K562 (cell line): ENCODE measurements around the gene CEP76. TPM values are rescaled to one million over a fixed set of nuclear protein-coding genes. Genes with fewer than 3 reads are reported as not detected.
"Not testable (repeated sequence)": the region's sequence is repeated elsewhere in the genome, so short reads cannot be mapped to it uniquely, and the experiment has no call there.

Source experiments
- ATAC-seq: fragments of 200-7000 bp; cut with Tn5 transposase; 3 replicates; pipeline ENCODE4 v1.9.1; 2020; ENCODE audit warnings: moderate library complexity
- BruUV-seq: library from RNA; stranded (reverse); fragments of 400-500 nt; replicated peaks from 2 replicates; lab custom pipeline; 2021; lab: Mats Ljungman, UMichigan
- CTCF ChIA-PET: fragments of 300-600 bp; formaldehyde crosslinking; extraction: SDS; loops from one replicate; lab custom pipeline; 2021; ENCODE audit warnings: low intra/inter-chr PET ratio; lab: Yijun Ruan, JAX
- POLR2A ChIA-PET: fragments of 300-600, 350-650 bp; sonication (Branson Sonifier 250); formaldehyde crosslinking; extraction: SDS; loops from one replicate; lab custom pipeline; 2021; ENCODE audit warnings: antibody characterized with exemption, inconsistent platforms; lab: Yijun Ruan, JAX
- DNase-seq, 4 experiments: peaks; one replicate each; pipeline versions ENCODE4 v3.0.0 to v3.0.0-alpha.2; 2011 to 2018; ENCODE audit warnings: low spot score in 3 of 4, mixed read lengths in 3 of 4; ENCODE audit errors: extremely low read depth in 1 of 4
- FAIRE-seq: peaks from 2 replicates; lab custom pipeline; 2011; peaks lifted over from hg19 to GRCh38; lab: Jason Lieb, UNC
- H2AFZ ChIP-seq: 2 replicates; pipeline ENCODE4 v1.6.0; 2011; ENCODE audit warnings: low read depth, low read length, control low read depth, inconsistent platforms
- H3K27ac ChIP-seq: fragments of 200-600 bp; 3 replicates; pipeline ENCODE4 v1.8.0; 2011; ENCODE audit warnings: low read depth, mild to moderate bottlenecking, control low read depth, inconsistent platforms, low read length, moderate library complexity, mixed read lengths; ENCODE audit errors: extremely low read depth
- H3K27me3 ChIP-seq, 2 experiments: fragments of 300-600 bp in 1 of 2; 2 replicates in 1 of 2; 3 replicates in 1 of 2; pipeline versions ENCODE4 v1.6.0 to v1.8.0; 2011; ENCODE audit warnings: inconsistent platforms in 2 of 2, low read length in 2 of 2, mild to moderate bottlenecking in 1 of 2, mixed read lengths in 1 of 2, moderate library complexity in 1 of 2; ENCODE audit not compliant: control insufficient read depth in 2 of 2, insufficient read depth in 2 of 2
- H3K36me3 ChIP-seq: fragments of 300-600 bp; 3 replicates; pipeline ENCODE4 v1.8.0; 2011; ENCODE audit warnings: mild to moderate bottlenecking, low read length, inconsistent platforms; ENCODE audit not compliant: control insufficient read depth, insufficient read depth
- H3K4me1 ChIP-seq, 2 experiments: fragments of 200-600 bp in 1 of 2; replicated peaks in 1 of 2; 2 replicates in 1 of 2; 3 replicates in 1 of 2; pipeline versions ENCODE4 v1.5.1 to v1.8.0; 2011; ENCODE audit warnings: inconsistent platforms in 2 of 2, low read length in 2 of 2, mild to moderate bottlenecking in 1 of 2, mixed read lengths in 1 of 2, moderate library complexity in 1 of 2; ENCODE audit not compliant: control insufficient read depth in 2 of 2, insufficient read depth in 2 of 2
- H3K4me2 ChIP-seq: 2 replicates; pipeline ENCODE4 v1.6.1; 2011; ENCODE audit warnings: low read length, control low read depth, inconsistent platforms, mixed read lengths; ENCODE audit not compliant: insufficient read depth
- H3K4me3 ChIP-seq: fragments of 200-600 bp; sonication (generic), shearing (Covaris generic); 2 replicates; pipeline ENCODE4 v1.5.1; 2016; ENCODE audit warnings: control low read depth, inconsistent platforms
- H3K79me2 ChIP-seq: fragments of 200-600 bp; 3 replicates; pipeline ENCODE4 v1.8.0; 2011; ENCODE audit warnings: low read length, inconsistent platforms; ENCODE audit not compliant: control insufficient read depth, insufficient read depth
- H3K9ac ChIP-seq, 2 experiments: 2 replicates each; pipeline versions ENCODE4 v1.6.0 to v1.6.1; 2011; ENCODE audit warnings: low read depth in 2 of 2, low read length in 2 of 2, control low read depth in 1 of 2, inconsistent platforms in 1 of 2, mild to moderate bottlenecking in 1 of 2, mixed read lengths in 1 of 2; ENCODE audit not compliant: insufficient read depth in 1 of 2
- H3K9me1 ChIP-seq: one replicate; pipeline ENCODE4 v1.6.0; 2011; ENCODE audit warnings: inconsistent platforms, mild to moderate bottlenecking, low read length, moderate library complexity; ENCODE audit not compliant: control insufficient read depth, insufficient read depth
- H3K9me3 ChIP-seq: replicated peaks from 2 replicates; pipeline ENCODE4 v1.5.1; 2011; ENCODE audit warnings: low read depth, low read length, inconsistent platforms; ENCODE audit not compliant: control insufficient read depth, insufficient read depth
- H4K20me1 ChIP-seq: replicated peaks from 2 replicates; pipeline ENCODE4 v1.6.1; 2011; ENCODE audit warnings: low read length, inconsistent platforms, mixed read lengths; ENCODE audit not compliant: control insufficient read depth, insufficient read depth
- BCOR ChIP-seq: fragments of 450-650 bp; IDR thresholded peaks from 2 replicates; pipeline ENCODE4 v1.6.1; 2016
- CEBPB ChIP-seq: fragments of 450-650 bp; IDR thresholded peaks from 2 replicates; pipeline ENCODE4 v1.6.1; 2016; ENCODE audit warnings: missing genetic modification characterization, missing compliant biosample characterization
- FOXA1 ChIP-seq: fragments of 450-650 bp; IDR thresholded peaks from 2 replicates; pipeline ENCODE4 v1.6.1; 2016; ENCODE audit warnings: mild to moderate bottlenecking, borderline replicate concordance
- RBM22 ChIP-seq: fragments of 200-400 bp; formaldehyde crosslinking; IDR thresholded peaks from 2 replicates; pipeline ENCODE4 v1.6.1; 2018; ENCODE audit warnings: low read length, low read depth; ENCODE audit not compliant: poor library complexity, severe bottlenecking
- RBM25 ChIP-seq: fragments of 200-400 bp; formaldehyde crosslinking; IDR thresholded peaks from 2 replicates; pipeline ENCODE4 v1.6.1; 2018; ENCODE audit warnings: low read length, low read depth, moderate library complexity; ENCODE audit not compliant: severe bottlenecking
- RHOXF2B ChIP-seq: fragments of 250-450 bp; sonication (Bioruptor Pico); conservative IDR thresholded peaks from 2 replicates; pipeline ENCODE4 v1.5.1; 2021
- TAL1 ChIP-seq: fragments of 450-650 bp; IDR thresholded peaks from 2 replicates; pipeline ENCODE4 v1.6.1; 2016; ENCODE audit warnings: mild to moderate bottlenecking
- ZNF146 ChIP-seq: IDR thresholded peaks from one replicate; pipeline ENCODE4 v1.6.1; 2018; ENCODE audit warnings: missing compliant biosample characterization; ENCODE audit not compliant: unreplicated experiment
- WGBS: fragments of 100-300 bp; shearing (Covaris generic); methylation state at CpG from one replicate; pipeline ENCODE4 v1.1.6; 2016; ENCODE audit warnings: low coverage, mixed read lengths; ENCODE audit not compliant: insufficient coverage; ENCODE audit errors: missing lambda C conversion rate; 5-methylcytosine and 5-hydroxymethylcytosine counted together
- in situ Hi-C: fragments of 300-500 bp; cut with MboI; formaldehyde crosslinking; loops from 4 replicates; pipeline ENCODE4 v1.15.0; 2018; ENCODE audit warnings: inconsistent platforms, mixed read lengths
- intact Hi-C: fragments of 100-400 bp; cut with micrococcal nuclease; formaldehyde crosslinking; loops from 2 replicates; pipeline ENCODE4 v1.14.2; 2022
- polyA plus RNA-seq, 8 experiments: library from polyadenylated mRNA; depleted of rRNA in 4 of 8; stranded (reverse) in 5 of 8; unstranded in 3 of 8; fragments of >200 nt; fragmentation: Nextera tagmentation in 2 of 8; fragmentation: Illumina TruSeq in 1 of 8; extraction: Ambion mirVana in 2 of 8; extraction: Trizol in 1 of 8; gene quantifications; 2 replicates each; pipeline versions ENCODE4 v1.2.1 to v1.2.3, GENCODE V29; 2011 to 2014; ENCODE audit warnings: inconsistent platforms in 1 of 8, missing spikeins in 1 of 8
- total RNA-seq, 7 experiments: library from RNA; depleted of rRNA in 6 of 7; stranded (reverse); fragments of >200 nt in 6 of 7; fragmentation: Illumina TruSeq in 2 of 7; extraction: Trizol in 2 of 7; gene quantifications; 2 replicates each; pipeline versions ENCODE4 v1.2.1 to v1.2.3, GENCODE V29; 2011 to 2021; ENCODE audit warnings: low replicate concordance in 1 of 7
- TF ChIP-seq, protein P1 (sequence below), 2 experiments: fragments of 450-650 bp; formaldehyde crosslinking in 1 of 2; IDR thresholded peaks; 2 replicates each; pipeline versions ENCODE4 v1.4.0 to v1.6.1; 2014 to 2020; ENCODE audit warnings: mild to moderate bottlenecking in 2 of 2, borderline replicate concordance in 1 of 2, low read depth in 1 of 2

The CEP76 gene
- total and polyA plus RNA-seq, 9 of the 15 experiments (the other 6 are each of a cell fraction or from before 2014, with no cell fraction given), result 5.3 to 27.3 (median 19.3) TPM

DNA sequence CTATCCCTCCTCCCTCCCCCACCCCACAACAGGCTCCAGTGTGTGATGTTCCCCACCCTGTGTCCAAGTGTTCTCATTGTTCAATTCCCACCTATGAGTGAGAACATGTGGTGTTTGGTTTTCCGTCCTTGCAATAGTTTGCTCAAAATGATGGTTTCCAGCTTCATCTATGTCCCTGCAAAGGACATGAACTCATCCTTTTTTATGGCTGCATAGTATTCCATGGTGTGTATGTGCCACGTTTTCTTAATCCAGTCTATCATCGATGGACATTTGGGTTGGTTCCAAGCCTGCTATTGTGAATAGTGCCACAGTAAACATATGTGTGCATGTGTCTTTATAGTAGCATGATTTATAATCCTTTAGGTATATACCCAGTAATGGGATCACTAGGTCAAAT lies 75.3 kb downstream of the CEP76 start:
- CTCF ChIA-PET, BruUV-seq, H3K36me3 ChIP-seq, ATAC-seq, H2AFZ ChIP-seq, H3K4me1 ChIP-seq, H3K9me3 ChIP-seq, in situ Hi-C loops, H3K27me3 ChIP-seq, H3K9ac ChIP-seq, H3K27ac ChIP-seq, H3K4me3 ChIP-seq, intact Hi-C loops, H3K79me2 ChIP-seq, H3K9me1 ChIP-seq, H3K4me2 ChIP-seq, H4K20me1 ChIP-seq, FAIRE-seq, DNase-seq: not testable (repeated sequence)
- peak; percentile 26 for TF ChIP-seq RBM25
- peak; percentile 85 for TF ChIP-seq ZNF146
- peak; percentile 36; the same call in 1 of the 2 replicates for TF ChIP-seq BCOR
- POLR2A ChIA-PET, result interaction anchor here (1.2 kb wide), 1 partner anchor 13 kb away, joined by 3 read pairs; no protein-coding TSS in a partner anchor
- whole genome bisulfite sequencing, result 93% methylated on average over 2 of the region's 3 CpGs

DNA sequence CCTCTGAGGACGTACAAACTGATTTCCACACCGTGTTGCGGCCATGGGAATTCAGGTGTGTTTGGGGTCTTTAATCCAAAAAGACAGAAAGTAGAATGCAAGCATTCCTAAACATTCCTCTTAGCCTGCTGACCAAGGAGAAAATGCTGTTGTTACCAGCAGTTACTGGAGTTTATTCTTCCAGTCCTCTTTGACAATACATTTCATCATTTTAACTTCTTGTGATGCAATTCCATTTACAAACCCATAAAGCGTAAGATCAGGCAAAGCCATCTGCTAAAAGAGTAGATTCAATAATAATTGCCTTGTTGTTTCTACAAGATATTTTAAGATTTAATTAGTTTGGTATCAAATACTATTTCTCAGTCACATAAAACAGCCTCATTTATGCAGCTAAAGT lies 77.3 kb downstream of the CEP76 start:
- no peak overlapping the region for H3K4me2 ChIP-seq
- no peaks in the 10 kb centered on the region for H4K20me1 ChIP-seq
- DNase-seq, result no peak
- POLR2A ChIA-PET, result no interaction called here
- no peak for ATAC-seq
- H3K9me1 ChIP-seq, result no peaks in the 10 kb centered on the region
- no peak overlapping the region for H2AFZ ChIP-seq
- WGBS, result 94% methylated on average over 4 of the region's 4 CpGs
- no peaks in the 10 kb centered on the region for H3K79me2 ChIP-seq
- H3K27me3 ChIP-seq, result no peaks in the 10 kb centered on the region
- in situ Hi-C loops, result no loop called here
- CTCF ChIA-PET, result no interaction called here
- H3K4me1 ChIP-seq, result peaks cover 0 to 4% of the 10 kb centered on the region in 2 experiments; a peak in 3 of 5 replicates
- no peak overlapping the region for H3K27ac ChIP-seq
- H3K4me3 ChIP-seq, result no peak overlapping the region
- no peak overlapping the region for H3K9ac ChIP-seq
- intact Hi-C loops, result no loop called here
- no peak for FAIRE-seq
- H3K9me3 ChIP-seq, result no peaks in the 10 kb centered on the region
- no TSS peak for BruUV-seq
- H3K36me3 ChIP-seq, result no peaks in the 10 kb centered on the region
- no peak for TF ChIP-seq RHOXF2B
- TF ChIP-seq FOXA1, result no peak
- TF ChIP-seq, protein P1, sequence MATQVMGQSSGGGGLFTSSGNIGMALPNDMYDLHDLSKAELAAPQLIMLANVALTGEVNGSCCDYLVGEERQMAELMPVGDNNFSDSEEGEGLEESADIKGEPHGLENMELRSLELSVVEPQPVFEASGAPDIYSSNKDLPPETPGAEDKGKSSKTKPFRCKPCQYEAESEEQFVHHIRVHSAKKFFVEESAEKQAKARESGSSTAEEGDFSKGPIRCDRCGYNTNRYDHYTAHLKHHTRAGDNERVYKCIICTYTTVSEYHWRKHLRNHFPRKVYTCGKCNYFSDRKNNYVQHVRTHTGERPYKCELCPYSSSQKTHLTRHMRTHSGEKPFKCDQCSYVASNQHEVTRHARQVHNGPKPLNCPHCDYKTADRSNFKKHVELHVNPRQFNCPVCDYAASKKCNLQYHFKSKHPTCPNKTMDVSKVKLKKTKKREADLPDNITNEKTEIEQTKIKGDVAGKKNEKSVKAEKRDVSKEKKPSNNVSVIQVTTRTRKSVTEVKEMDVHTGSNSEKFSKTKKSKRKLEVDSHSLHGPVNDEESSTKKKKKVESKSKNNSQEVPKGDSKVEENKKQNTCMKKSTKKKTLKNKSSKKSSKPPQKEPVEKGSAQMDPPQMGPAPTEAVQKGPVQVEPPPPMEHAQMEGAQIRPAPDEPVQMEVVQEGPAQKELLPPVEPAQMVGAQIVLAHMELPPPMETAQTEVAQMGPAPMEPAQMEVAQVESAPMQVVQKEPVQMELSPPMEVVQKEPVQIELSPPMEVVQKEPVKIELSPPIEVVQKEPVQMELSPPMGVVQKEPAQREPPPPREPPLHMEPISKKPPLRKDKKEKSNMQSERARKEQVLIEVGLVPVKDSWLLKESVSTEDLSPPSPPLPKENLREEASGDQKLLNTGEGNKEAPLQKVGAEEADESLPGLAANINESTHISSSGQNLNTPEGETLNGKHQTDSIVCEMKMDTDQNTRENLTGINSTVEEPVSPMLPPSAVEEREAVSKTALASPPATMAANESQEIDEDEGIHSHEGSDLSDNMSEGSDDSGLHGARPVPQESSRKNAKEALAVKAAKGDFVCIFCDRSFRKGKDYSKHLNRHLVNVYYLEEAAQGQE (IDR thresholded peaks at IDR 0.05; ENCODE audit: borderline replicate concordance), result no peak
- TF ChIP-seq, protein P1 (CRISPR knock-in tag; IDR thresholded peaks at IDR 0.05; ENCODE audit: low read depth), result no peak
- no peak for TF ChIP-seq TAL1
- peak; percentile 71 for TF ChIP-seq CEBPB (tag)
- TF ChIP-seq RBM22, result no peak
